ENCODE results near the gene STKLD1.

DNA sequence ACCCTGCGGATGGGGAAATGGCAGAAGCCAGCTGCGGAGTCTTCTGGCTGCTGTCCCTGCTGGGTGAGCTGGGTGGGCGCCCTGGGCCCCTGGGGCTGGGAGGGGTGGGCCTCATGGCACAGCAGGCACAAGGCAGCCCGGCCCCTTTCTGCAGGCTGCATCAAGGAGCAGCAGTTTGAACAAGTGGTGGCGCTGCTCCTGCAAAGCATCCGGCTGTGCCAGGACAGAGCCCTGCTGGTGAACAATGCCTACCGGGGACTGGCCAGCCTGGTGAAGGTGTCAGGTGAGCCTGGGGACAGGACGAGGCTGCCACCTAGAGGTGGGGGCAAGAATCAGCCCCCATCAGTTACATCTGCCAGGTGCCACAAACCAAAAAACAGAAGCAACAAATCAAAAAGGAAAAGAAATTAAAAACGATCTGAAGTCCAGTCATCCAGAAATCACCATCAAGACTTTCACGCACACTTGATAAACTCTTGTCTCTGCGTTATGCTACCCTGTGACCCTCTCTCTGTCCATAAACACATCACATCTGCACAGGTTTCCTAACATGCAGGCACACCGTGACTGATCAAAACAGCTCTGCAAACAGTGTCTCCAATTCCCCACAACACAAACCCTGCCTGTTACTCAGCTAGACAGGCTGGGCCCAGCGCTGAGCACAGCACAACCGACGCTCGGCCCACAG lies 27.7 kb downstream of the STKLD1 start:
- TF ChIP-seq, protein P1, sequence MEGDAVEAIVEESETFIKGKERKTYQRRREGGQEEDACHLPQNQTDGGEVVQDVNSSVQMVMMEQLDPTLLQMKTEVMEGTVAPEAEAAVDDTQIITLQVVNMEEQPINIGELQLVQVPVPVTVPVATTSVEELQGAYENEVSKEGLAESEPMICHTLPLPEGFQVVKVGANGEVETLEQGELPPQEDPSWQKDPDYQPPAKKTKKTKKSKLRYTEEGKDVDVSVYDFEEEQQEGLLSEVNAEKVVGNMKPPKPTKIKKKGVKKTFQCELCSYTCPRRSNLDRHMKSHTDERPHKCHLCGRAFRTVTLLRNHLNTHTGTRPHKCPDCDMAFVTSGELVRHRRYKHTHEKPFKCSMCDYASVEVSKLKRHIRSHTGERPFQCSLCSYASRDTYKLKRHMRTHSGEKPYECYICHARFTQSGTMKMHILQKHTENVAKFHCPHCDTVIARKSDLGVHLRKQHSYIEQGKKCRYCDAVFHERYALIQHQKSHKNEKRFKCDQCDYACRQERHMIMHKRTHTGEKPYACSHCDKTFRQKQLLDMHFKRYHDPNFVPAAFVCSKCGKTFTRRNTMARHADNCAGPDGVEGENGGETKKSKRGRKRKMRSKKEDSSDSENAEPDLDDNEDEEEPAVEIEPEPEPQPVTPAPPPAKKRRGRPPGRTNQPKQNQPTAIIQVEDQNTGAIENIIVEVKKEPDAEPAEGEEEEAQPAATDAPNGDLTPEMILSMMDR (IDR thresholded peaks at IDR 0.05; ENCODE audit: low read length): peak; percentile 63
- TF ChIP-seq EZH2phosphoT487 (IDR thresholded peaks at IDR 0.05; ENCODE audit: low read length) (no peak), EZH2 (optimal IDR thresholded peaks at IDR 0.05; ENCODE audit: low read depth, low read length) (no peak)

All from MM.1S (cell line).